Endothelial cell of umbilical vein (primary cell): ENCODE results near the gene TDRD7. TPM values are rescaled to one million over a fixed set of nuclear protein-coding genes. Genes with fewer than 3 reads are reported as not detected.

Experiments
- BruUV-seq: library from RNA; stranded (reverse); fragments of 400-500 nt; replicated peaks from 2 replicates; lab custom pipeline; 2021; lab: Mats Ljungman, UMichigan
- CTCF ChIA-PET: fragments of 300-600, 350-600 bp; sonication (Branson Sonifier 250); formaldehyde crosslinking; loops from one replicate; lab custom pipeline; 2021; ENCODE audit warnings: antibody characterized with exemption, inconsistent platforms; lab: Charles Lee
- POLR2A ChIA-PET: fragments of 300-600, 350-600 bp; sonication (Branson Sonifier 250); formaldehyde crosslinking; loops from one replicate; lab custom pipeline; 2021; ENCODE audit warnings: antibody characterized with exemption, inconsistent platforms; lab: Charles Lee
- DNase-seq: peaks from one replicate; pipeline ENCODE4 v3.0.0-alpha.2; 2011; ENCODE audit warnings: low read depth, low spot score
- FAIRE-seq: peaks from 2 replicates; lab custom pipeline; 2011; peaks lifted over from hg19 to GRCh38; lab: Jason Lieb, UNC
- H2AFZ ChIP-seq: 2 replicates; pipeline ENCODE4 v1.6.0; 2012; ENCODE audit warnings: low read depth, low read length, control low read depth, inconsistent platforms
- H3K27ac ChIP-seq: 2 replicates; pipeline ENCODE4 v1.5.1; 2011; ENCODE audit warnings: low read depth, mild to moderate bottlenecking, control low read depth, low read length, moderate library complexity; ENCODE audit not compliant: insufficient read depth
- H3K27me3 ChIP-seq, 2 experiments: 2 replicates each; pipeline versions ENCODE4 v1.6.0 to v1.6.1; 2011; ENCODE audit warnings: low read length in 2 of 2, mixed read lengths in 1 of 2; ENCODE audit not compliant: control insufficient read depth in 2 of 2, insufficient read depth in 2 of 2
- H3K36me3 ChIP-seq, 2 experiments: 2 replicates in 1 of 2; 3 replicates in 1 of 2; pipeline ENCODE4 v1.5.1; 2011; ENCODE audit warnings: low read length in 2 of 2, mild to moderate bottlenecking in 1 of 2, moderate library complexity in 1 of 2; ENCODE audit not compliant: control insufficient read depth in 2 of 2, insufficient read depth in 2 of 2; ENCODE audit errors: extremely low read depth in 1 of 2
- H3K4me1 ChIP-seq: 3 replicates; pipeline ENCODE4 v1.5.1; 2011; ENCODE audit warnings: mild to moderate bottlenecking, low read length; ENCODE audit not compliant: control insufficient read depth, insufficient read depth; ENCODE audit errors: extremely low read depth
- H3K4me2 ChIP-seq: 2 replicates; pipeline ENCODE4 v1.6.1; 2011; ENCODE audit warnings: low read length, control low read depth, mixed read lengths; ENCODE audit not compliant: insufficient read depth
- H3K4me3 ChIP-seq, 3 experiments: fragments of 200-600 bp in 1 of 3; sonication (generic), shearing (Covaris generic) in 1 of 3; replicated peaks in 1 of 3; 2 replicates each; pipeline ENCODE4 v1.5.1; 2011 to 2016; ENCODE audit warnings: control low read depth in 3 of 3, low read length in 3 of 3, mild to moderate bottlenecking in 2 of 3, inconsistent platforms in 1 of 3, low read depth in 1 of 3, moderate library complexity in 1 of 3; ENCODE audit not compliant: insufficient read depth in 1 of 3
- H3K79me2 ChIP-seq: 2 replicates; pipeline ENCODE4 v1.6.0; 2012; ENCODE audit warnings: low read length, inconsistent platforms; ENCODE audit not compliant: control insufficient read depth, insufficient read depth
- H3K9ac ChIP-seq: replicated peaks from 2 replicates; pipeline ENCODE3; 2011; ENCODE audit warnings: low read length, control low read depth; ENCODE audit not compliant: insufficient read depth; ENCODE audit errors: extremely low read depth
- H3K9me1 ChIP-seq: replicated peaks from 3 replicates; pipeline ENCODE4 v1.6.0; 2011; ENCODE audit warnings: mild to moderate bottlenecking, low read length; ENCODE audit not compliant: control insufficient read depth, insufficient read depth; ENCODE audit errors: extremely low read depth
- H3K9me3 ChIP-seq: replicated peaks from 2 replicates; pipeline ENCODE4 v1.5.1; 2012; ENCODE audit warnings: low read length, inconsistent platforms; ENCODE audit not compliant: control insufficient read depth, insufficient read depth
- H4K20me1 ChIP-seq: replicated peaks from 2 replicates; pipeline ENCODE3; 2011; ENCODE audit warnings: mild to moderate bottlenecking, low read length; ENCODE audit not compliant: control insufficient read depth, insufficient read depth; ENCODE audit errors: extremely low read depth
- EZH2 ChIP-seq: IDR thresholded peaks from 2 replicates; pipeline ENCODE4 v1.6.1; 2012; ENCODE audit warnings: borderline replicate concordance, low read depth, mild to moderate bottlenecking, moderate library complexity, low read length, inconsistent platforms; ENCODE audit not compliant: severe bottlenecking
- FOS ChIP-seq: IDR thresholded peaks from 2 replicates; pipeline ENCODE4 v1.6.1; 2011; ENCODE audit warnings: mild to moderate bottlenecking, low read length, moderate library complexity, borderline replicate concordance; ENCODE audit not compliant: insufficient read depth
- GATA2 ChIP-seq: IDR thresholded peaks from 2 replicates; pipeline ENCODE4 v1.7.0; 2011; ENCODE audit warnings: low read depth, mild to moderate bottlenecking, moderate library complexity, mixed read lengths, low read length; ENCODE audit not compliant: insufficient read length, insufficient read depth
- JUN ChIP-seq: IDR thresholded peaks from 2 replicates; pipeline ENCODE4 v1.6.1; 2011; ENCODE audit warnings: borderline replicate concordance, low read depth; ENCODE audit not compliant: insufficient read length, insufficient read depth
- MYC ChIP-seq: IDR thresholded peaks from one replicate; pipeline ENCODE4 v1.6.1; 2011; ENCODE audit warnings: mild to moderate bottlenecking, low read depth, low read length
- POLR2A ChIP-seq: IDR thresholded peaks from 2 replicates; pipeline ENCODE4 v1.6.1; 2012; ENCODE audit warnings: low read depth, mild to moderate bottlenecking, control low read depth, low read length
- POLR2AphosphoS5 ChIP-seq: IDR thresholded peaks from 2 replicates; pipeline ENCODE4 v1.6.1; 2012; ENCODE audit warnings: low read depth, mild to moderate bottlenecking, control low read depth, low read length, moderate library complexity; ENCODE audit not compliant: insufficient read depth
- dilution Hi-C: fragments of 300-500 bp; cut with MboI; formaldehyde crosslinking; loops from one replicate; pipeline ENCODE4 v1.15.0; 2019; ENCODE audit warnings: low sequenced_read_pairs; ENCODE audit not compliant: extremely low pct_ligation_motif_present
- intact Hi-C: fragments of 100-400 bp; cut with micrococcal nuclease; formaldehyde crosslinking; loops from one replicate; pipeline ENCODE4 v1.10.0; 2022
- polyA plus RNA-seq, 4 experiments: library from polyadenylated mRNA; depleted of rRNA in 3 of 4; stranded (reverse) in 3 of 4; unstranded in 1 of 4; fragments of >200 nt; gene quantifications; 2 replicates each; pipeline versions ENCODE4 v1.2.1 to v1.2.3, GENCODE V29; 2011 to 2012; ENCODE audit warnings: missing spikeins in 1 of 4
- total RNA-seq: library from RNA; stranded (reverse); gene quantifications from 2 replicates; pipeline ENCODE4 v1.2.3, GENCODE V29; 2021
- TF ChIP-seq, protein P1 (sequence below): IDR thresholded peaks from 2 replicates; pipeline ENCODE4 v1.6.1; 2011; ENCODE audit not compliant: insufficient read depth, insufficient read length
- TF ChIP-seq, protein P2 (sequence below), 2 donors: IDR thresholded peaks; 1 replicate in 1 of 2; 2 replicates in 1 of 2; pipeline ENCODE4 v1.5.1; 2011; ENCODE audit warnings: low read length in 2 of 2, mild to moderate bottlenecking in 2 of 2, moderate library complexity in 2 of 2, control low read depth in 1 of 2, inconsistent platforms in 1 of 2, low read depth in 1 of 2; ENCODE audit not compliant: insufficient read depth in 1 of 2; ENCODE audit errors: extremely low read depth in 1 of 2

TDRD7 gene
- total and polyA plus RNA-seq, 2 donors (not counting 3 experiments of a cell fraction or from before 2014, with no cell fraction given), result 4.9 to 11.5 TPM

DNA sequence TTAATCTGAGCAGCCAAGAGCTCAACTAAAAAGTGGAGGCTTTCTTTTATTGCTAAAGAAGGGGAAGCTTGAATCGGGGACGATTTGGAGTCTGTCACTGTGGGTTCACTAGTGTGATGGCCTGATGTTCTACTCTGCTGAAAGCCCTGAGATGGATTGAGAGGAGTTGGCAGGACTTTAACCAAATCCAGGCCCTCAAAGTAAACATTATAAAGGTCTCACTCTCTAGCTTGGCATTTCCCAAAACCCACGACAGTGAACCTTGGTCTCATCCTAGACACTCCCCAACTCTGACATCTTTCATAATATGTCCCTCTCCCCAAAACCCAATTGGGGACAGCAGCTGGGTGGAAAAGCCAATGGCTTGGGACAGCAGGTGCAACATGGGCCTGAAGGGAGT is 122.3 kb downstream of the TDRD7 start:
- no peak for TF ChIP-seq POLR2A
- no peak for TF ChIP-seq JUN
- no peak for TF ChIP-seq EZH2
- TF ChIP-seq MYC, result no peak
- TF ChIP-seq, protein P1, sequence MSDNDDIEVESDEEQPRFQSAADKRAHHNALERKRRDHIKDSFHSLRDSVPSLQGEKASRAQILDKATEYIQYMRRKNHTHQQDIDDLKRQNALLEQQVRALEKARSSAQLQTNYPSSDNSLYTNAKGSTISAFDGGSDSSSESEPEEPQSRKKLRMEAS, result no peak
- TF ChIP-seq GATA2, result no peak
- TF ChIP-seq FOS, result no peak
- TF ChIP-seq POLR2AphosphoS5, result no peak
- TF ChIP-seq, protein P2, sequence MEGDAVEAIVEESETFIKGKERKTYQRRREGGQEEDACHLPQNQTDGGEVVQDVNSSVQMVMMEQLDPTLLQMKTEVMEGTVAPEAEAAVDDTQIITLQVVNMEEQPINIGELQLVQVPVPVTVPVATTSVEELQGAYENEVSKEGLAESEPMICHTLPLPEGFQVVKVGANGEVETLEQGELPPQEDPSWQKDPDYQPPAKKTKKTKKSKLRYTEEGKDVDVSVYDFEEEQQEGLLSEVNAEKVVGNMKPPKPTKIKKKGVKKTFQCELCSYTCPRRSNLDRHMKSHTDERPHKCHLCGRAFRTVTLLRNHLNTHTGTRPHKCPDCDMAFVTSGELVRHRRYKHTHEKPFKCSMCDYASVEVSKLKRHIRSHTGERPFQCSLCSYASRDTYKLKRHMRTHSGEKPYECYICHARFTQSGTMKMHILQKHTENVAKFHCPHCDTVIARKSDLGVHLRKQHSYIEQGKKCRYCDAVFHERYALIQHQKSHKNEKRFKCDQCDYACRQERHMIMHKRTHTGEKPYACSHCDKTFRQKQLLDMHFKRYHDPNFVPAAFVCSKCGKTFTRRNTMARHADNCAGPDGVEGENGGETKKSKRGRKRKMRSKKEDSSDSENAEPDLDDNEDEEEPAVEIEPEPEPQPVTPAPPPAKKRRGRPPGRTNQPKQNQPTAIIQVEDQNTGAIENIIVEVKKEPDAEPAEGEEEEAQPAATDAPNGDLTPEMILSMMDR (IDR thresholded peaks at IDR 0.05; ENCODE audit: extremely low read depth in 1 of 2, insufficient read depth in 1 of 2, low read depth in 1 of 2, low read length in 2 of 2), result no peak
- BruUV-seq, result no TSS peak
- FAIRE-seq (no peak), DNase-seq (no peak)
- Histone ChIP-seq H3K27me3 (peaks cover 4 to 16% of the 10 kb centered on the region in 2 experiments), H4K20me1 (no peaks in the 10 kb centered on the region), H3K36me3 (no peaks in the 10 kb centered on the region), H3K4me3 (no peak overlapping the region), H3K27ac (no peak overlapping the region), H3K9me1 (no peaks in the 10 kb centered on the region), H2AFZ (no peak overlapping the region), H3K4me2 (no peak overlapping the region), H3K4me1 (no peaks in the 10 kb centered on the region), H3K9ac (no peak overlapping the region), H3K9me3 (no peaks in the 10 kb centered on the region), H3K79me2 (no peaks in the 10 kb centered on the region)
- intact Hi-C loops, result no loop called here
- dilution Hi-C loops, result no loop called here
- CTCF ChIA-PET, result interaction anchor here (0.8 to 3.6 kb wide), 3 partner anchors 8 to 64 kb away, joined by 3 to 13 read pairs (median 4); no protein-coding TSS in a partner anchor
- POLR2A ChIA-PET, result no interaction called here
